GM12891 (cell line): ENCODE results near the gene GABRP.

Experiments used
- PAX5 ChIP-seq: IDR thresholded peaks from 2 replicates; pipeline ENCODE4 v1.6.1; 2011; ENCODE audit warnings: low read length, moderate library complexity, mild to moderate bottlenecking; ENCODE audit not compliant: insufficient read depth, severe bottlenecking
- POLR2A ChIP-seq: IDR thresholded peaks from 2 replicates; pipeline ENCODE4 v1.6.1; 2011; ENCODE audit warnings: low read depth, low read length, control low read depth
- POLR2AphosphoS5 ChIP-seq: IDR thresholded peaks from 2 replicates; pipeline ENCODE4 v1.6.1; 2011; ENCODE audit warnings: low read depth, low read length, control low read depth
- SPI1 ChIP-seq: IDR thresholded peaks from 2 replicates; pipeline ENCODE4 v1.6.1; 2011; ENCODE audit warnings: low read depth, low read length, control low read depth

- TF ChIP-seq PAX5, result no peak
- TF ChIP-seq POLR2A, result no peak
- TF ChIP-seq POLR2AphosphoS5, result no peak
- TF ChIP-seq SPI1, result no peak
Measured at GRCh38 chr5:170795154-170795553, 11.6 kb downstream of the GABRP start.
